ENCODE results near the gene FTO. TPM values are rescaled to one million over a fixed set of nuclear protein-coding genes. Genes with fewer than 3 reads are reported as not detected.

Gene FTO
- total and polyA plus RNA-seq, 2 of the 13 experiments (the other 11 are each of a cell fraction or from before 2014, with no cell fraction given): 41.6 to 55.8 TPM

GRCh38 chr16:54140057-54140787 lies 436.3 kb downstream of the FTO start (continued):
- TF ChIP-seq, protein P1, sequence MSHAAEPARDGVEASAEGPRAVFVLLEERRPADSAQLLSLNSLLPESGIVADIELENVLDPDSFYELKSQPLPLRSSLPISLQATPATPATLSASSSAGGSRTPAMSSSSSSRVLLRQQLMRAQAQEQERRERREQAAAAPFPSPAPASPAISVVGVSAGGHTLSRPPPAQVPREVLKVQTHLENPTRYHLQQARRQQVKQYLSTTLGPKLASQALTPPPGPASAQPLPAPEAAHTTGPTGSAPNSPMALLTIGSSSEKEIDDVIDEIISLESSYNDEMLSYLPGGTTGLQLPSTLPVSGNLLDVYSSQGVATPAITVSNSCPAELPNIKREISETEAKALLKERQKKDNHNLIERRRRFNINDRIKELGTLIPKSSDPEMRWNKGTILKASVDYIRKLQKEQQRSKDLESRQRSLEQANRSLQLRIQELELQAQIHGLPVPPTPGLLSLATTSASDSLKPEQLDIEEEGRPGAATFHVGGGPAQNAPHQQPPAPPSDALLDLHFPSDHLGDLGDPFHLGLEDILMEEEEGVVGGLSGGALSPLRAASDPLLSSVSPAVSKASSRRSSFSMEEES (CRISPR knock-in tag; IDR thresholded peaks at IDR 0.05): 0 out of 2 replicates have a peak, but pooled peaks have one; percentile 43
- no peak for TF ChIP-seq MIXL1 (CRISPR knock-in tag; IDR thresholded peaks at IDR 0.05)
- TF ChIP-seq ARID2 (CRISPR knock-in tag; IDR thresholded peaks at IDR 0.05; ENCODE audit: borderline replicate concordance): no peak
- TF ChIP-seq ZFP62 (CRISPR knock-in tag; IDR thresholded peaks at IDR 0.05): no peak
- no peak for TF ChIP-seq ZNF121 (CRISPR knock-in tag; IDR thresholded peaks at IDR 0.05)
- TF ChIP-seq RCOR2 (CRISPR knock-in tag; IDR thresholded peaks at IDR 0.05): no peak
- TF ChIP-seq DPF2 (CRISPR knock-in tag; IDR thresholded peaks at IDR 0.05; ENCODE audit: borderline replicate concordance, low read depth): no peak
- peak in 1 of 2 experiments; percentile 51; a peak in 2 of 4 replicates for TF ChIP-seq EP300 (IDR thresholded peaks at IDR 0.05; ENCODE audit: low read depth in 2 of 2, low read length in 2 of 2)
- no peak; the same call in 1 of the 2 replicates for TF ChIP-seq EP300 (CRISPR knock-in tag; IDR thresholded peaks at IDR 0.05; ENCODE audit: borderline replicate concordance)
- no peak for TF ChIP-seq GTF3A (CRISPR knock-in tag; conservative IDR thresholded peaks at IDR 0.05)
- peak; percentile 29; the same call in 1 of the 2 replicates for TF ChIP-seq HHEX (CRISPR knock-in tag; IDR thresholded peaks at IDR 0.05)
- TF ChIP-seq TBX2 (CRISPR knock-in tag; IDR thresholded peaks at IDR 0.05; ENCODE audit: borderline replicate concordance): peak; percentile 31; the same call in 1 of the 2 replicates
- no peak for TF ChIP-seq FUBP1 (CRISPR knock-in tag; IDR thresholded peaks at IDR 0.05; ENCODE audit: borderline replicate concordance)
- no peak for TF ChIP-seq RFX1 (IDR thresholded peaks at IDR 0.05)
- no peak for TF ChIP-seq NFE2 (CRISPR knock-in tag; IDR thresholded peaks at IDR 0.05)
- TF ChIP-seq KLF11 (CRISPR knock-in tag; IDR thresholded peaks at IDR 0.05): no peak
- no peak for TF ChIP-seq ZNF350 (CRISPR knock-in tag; IDR thresholded peaks at IDR 0.05; ENCODE audit: borderline replicate concordance, low read depth)
- TF ChIP-seq ZNF790 (CRISPR knock-in tag; IDR thresholded peaks at IDR 0.05; ENCODE audit: borderline replicate concordance): no peak
- TF ChIP-seq ZNF569 (CRISPR knock-in tag; IDR thresholded peaks at IDR 0.05; ENCODE audit: borderline replicate concordance): no peak
- TF ChIP-seq ZSCAN12 (CRISPR knock-in tag; IDR thresholded peaks at IDR 0.05): no peak
- no peak for TF ChIP-seq SP1 (IDR thresholded peaks at IDR 0.05)
- TF ChIP-seq SP1 (CRISPR knock-in tag; IDR thresholded peaks at IDR 0.05): no peak
- no peak for TF ChIP-seq AGO2 (optimal IDR thresholded peaks at IDR 0.05; ENCODE audit: low read depth, low read length)
- TF ChIP-seq ZNF547 (CRISPR knock-in tag; IDR thresholded peaks at IDR 0.05): no peak
- TF ChIP-seq SMC3 (IDR thresholded peaks at IDR 0.05; ENCODE audit: low read length): peak; percentile 21; the same call in 1 of the 2 replicates
- TF ChIP-seq ZBTB7A (CRISPR knock-in tag; IDR thresholded peaks at IDR 0.05): no peak
- TF ChIP-seq ZNF546 (CRISPR knock-in tag; conservative IDR thresholded peaks at IDR 0.05): no peak
- no peak for TF ChIP-seq TAF15 (IDR thresholded peaks at IDR 0.05; ENCODE audit: low read depth, low read length, poor library complexity, severe bottlenecking)
- TF ChIP-seq CCAR2 (optimal IDR thresholded peaks at IDR 0.05; ENCODE audit: low read depth, low read length): no peak
